Amygdala (tissue), 56 donors: Measurements from ENCODE around the gene RMRP.
A peak's percentile ranks its signal among the peaks of the same experiment; 100 is the strongest.

Source experiments
- DNase-seq, 56 donors: peaks; one replicate each; lab custom pipeline; 2025; lab: John Stamatoyannopoulos, UW

Gene RMRP

DNA sequence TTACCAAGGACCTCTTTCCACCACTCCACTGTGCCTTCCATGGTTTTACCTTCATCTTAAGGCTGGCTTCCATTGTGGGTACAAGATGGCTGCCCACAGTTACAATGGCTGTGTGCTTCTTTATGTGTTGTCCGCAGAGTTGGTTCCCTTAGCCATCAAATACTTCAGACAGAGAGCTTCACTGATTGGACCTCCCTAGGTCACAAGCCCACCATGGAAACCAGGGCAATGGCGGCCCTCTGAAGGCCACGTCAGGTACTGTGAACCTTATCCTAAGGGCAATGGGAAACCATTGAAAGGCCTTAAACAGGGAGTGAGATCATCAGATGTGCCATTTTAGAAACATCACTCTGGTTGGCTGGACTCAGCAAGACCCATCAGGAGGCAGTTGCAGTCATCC is 10.1 kb upstream of the RMRP start:
- no peak for DNase-seq

GRCh38 chr9:35666549-35666948 is 8.7 kb upstream of the RMRP start:
- no peak for DNase-seq

DNA sequence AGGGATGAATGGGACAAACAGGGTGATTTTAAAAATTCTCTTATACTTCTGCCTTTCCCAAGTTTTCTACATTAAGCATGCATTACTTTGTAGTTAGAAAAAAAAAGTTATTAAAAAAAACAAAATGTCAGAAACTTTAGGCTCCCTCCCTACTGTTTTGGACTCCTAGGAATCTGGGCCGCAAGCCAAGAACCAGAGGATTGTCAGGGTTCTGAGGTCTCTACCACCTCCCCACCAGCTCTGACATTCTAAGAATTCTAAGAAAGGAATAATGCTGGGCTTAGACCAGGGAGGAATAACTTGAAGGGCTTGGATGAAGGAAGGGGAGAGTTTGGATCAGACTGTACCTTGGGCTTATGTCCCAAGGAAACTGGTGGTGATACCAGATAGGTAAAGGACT is 8.2 kb upstream of the RMRP start:
- no peak for DNase-seq

- no peak for DNase-seq
Measured at GRCh38 chr9:35665471-35665818, 7.6 kb upstream of the RMRP start.

DNA sequence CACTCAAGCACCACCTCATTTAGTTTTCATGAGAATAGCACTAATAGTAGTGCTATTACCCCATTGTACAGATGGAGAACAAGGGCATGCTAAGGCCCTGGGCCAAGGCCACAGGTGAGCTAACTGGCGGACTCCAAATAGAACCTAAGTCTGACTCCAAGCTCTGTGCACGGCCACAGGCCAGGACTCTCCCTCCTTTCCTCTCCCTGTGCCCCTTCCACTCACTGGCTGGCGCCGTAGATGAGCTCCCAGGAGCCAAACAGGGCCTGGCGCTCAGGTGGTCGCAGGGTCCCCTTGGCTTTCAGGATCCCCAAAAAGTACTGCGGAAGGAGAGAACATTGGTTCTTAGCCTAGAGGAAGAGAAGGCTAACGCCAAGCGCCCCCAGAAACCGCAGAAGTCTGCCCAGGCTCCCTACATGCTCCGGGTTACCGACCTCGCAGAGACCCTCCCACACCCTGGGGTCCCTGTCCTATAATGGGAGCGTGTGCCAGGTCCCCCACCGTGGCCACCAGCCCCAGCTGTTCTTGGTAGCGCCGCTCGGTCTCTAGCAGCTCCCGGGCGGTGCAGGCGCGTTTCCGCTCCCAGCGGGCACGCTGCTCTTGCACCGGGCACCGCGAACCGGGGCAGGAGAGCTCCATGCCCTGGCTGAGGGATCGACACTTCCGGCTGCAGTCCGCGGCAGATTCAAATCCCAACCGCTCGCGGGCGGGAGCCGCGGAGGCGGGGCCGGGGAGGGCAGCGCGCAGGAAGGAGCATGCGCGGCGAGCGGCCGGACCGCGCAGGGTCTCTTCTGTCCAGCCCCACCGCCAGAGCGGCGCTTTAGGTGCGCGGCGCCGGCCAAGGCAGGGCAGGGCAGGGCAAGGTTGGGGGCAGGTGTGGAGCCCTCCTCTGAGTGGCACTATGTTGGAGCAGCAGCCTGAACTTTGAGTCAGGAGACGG is 7.0 kb upstream of the RMRP start, which contains the start of gene ARHGEF39:
ARHGEF39 (minus strand) TSS at position 665 of the 940 bp plus-strand sequence; CDS start at position 639, 26 bp downstream.
- DNase-seq = peak in 46 of 56 donors; percentile 12 to 79 (median 47)

GRCh38 chr9:35662437-35662836 is 4.6 kb upstream of the RMRP start:
- DNase-seq = no peak

DNA sequence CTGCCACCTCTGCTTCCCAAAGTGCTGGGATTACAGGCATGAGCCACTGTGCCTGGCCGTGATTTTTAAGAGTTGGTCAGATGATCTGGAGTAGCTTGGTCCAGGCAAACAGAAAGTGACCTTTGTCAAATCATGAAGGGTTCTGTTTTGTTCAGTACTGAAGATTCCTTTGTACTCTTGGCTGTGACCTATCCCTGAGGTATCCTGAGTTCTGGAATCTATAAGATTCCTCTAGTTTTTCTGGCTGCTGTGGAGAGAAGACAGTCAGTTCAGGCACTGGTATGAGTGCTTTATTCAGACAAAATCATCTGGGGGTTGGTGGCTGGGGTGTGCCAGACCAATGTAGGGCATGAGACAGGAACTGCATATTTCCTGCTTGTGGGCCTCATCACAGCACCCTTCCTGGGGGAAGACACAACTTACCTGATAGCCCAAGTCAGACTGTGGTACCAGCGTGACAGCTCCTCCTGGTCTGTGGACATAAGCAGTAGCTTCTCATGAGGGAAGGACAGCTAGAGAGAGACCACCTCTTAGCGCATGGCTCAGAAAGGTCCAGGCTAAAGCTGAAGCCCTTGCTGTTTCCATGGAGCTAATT is 4.0 kb upstream of the RMRP start:
- DNase-seq = no peak

DNA sequence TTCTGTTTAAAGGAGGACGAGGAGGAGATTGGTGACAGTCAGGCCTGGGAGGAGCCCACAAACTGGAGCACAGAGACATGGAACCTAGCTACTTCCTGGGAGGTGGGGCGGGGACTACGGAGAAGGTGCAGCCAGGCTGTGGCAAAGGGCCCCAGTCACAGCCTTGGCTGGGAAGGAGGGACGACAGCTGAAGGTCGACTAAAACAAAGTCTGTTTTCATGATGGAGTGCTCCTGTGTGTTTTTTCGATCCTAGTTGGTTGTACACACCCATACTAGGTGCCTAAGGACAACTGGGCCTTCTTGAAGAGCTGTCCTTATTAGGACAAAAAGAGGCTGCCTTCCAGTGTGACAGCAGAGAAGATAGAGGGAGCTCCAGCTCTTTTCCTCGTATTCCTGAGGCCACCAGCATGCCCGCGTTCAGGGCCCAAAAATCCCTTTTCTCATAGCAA is 3.2 kb upstream of the RMRP start:
- DNase-seq = peak in 5 of 56 donors; percentile 5 to 32 (median 10)

DNA sequence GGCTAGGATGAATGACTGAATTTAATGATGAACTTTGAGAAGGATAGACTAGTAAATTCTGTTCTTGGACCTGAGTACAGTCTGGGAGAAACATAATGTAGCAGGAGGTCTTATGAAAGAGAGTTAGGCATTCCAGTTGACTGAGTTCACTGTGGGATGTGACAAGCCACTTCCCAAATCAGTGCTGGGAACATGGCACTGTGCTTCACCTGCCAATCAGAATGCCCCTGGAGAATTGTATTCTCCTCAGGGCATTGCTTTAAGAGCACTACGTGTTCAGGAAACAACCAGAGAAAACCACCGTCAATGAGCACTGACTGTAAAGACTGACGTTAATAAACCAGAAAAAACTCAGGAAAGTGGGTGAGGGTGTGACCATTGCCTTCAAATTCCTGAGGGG is 1.5 kb upstream of the RMRP start:
- DNase-seq = no peak

- peak in 4 of 56 donors; percentile 12 to 29 (median 24) for DNase-seq
Measured at GRCh38 chr9:35658968-35659220, 1.1 kb upstream of the RMRP start.

DNA sequence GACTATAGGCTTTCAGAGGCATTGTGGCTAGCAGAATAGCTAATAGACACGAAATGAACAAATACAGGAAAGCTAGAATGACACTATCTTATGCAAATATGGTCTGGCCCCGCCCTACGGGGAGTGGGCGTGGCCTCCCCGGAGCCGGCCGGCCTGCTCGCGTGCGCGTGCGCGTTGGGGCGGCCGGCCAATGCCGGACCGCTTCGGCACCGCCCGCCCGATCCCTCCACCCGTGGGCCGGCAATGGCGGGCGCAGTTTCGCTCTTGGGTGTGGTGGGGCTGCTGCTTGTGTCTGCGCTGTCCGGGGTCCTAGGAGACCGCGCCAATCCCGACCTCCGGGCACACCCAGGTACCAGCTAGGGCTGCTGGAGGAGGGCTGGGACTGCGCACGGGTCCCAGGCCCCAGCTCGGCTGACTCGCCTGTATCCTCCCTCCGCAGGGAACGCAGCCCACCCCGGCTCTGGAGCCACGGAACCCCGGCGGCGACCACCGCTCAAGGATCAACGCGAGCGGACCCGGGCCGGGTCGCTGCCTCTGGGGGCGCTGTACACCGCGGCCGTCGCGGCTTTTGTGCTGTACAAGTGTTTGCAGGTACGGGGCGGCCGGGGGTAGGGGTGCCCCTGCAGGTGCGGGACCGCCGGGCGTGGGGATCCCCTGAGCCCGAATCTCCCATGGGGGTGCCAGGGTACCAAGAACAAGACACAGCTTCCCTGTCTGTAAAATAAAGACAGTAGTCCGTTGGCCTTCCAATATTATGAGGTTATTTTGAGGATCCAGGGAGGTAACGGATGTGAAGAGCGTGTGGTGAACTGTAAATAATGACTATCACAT is 533 bp upstream of the RMRP start, which contains the start of gene CCDC107:
CCDC107 (plus strand) TSS at position 156 of the 831 bp plus-strand sequence; CDS start at position 244, 88 bp downstream.
- DNase-seq = peak; percentile 14 to 91 (median 75)

DNA sequence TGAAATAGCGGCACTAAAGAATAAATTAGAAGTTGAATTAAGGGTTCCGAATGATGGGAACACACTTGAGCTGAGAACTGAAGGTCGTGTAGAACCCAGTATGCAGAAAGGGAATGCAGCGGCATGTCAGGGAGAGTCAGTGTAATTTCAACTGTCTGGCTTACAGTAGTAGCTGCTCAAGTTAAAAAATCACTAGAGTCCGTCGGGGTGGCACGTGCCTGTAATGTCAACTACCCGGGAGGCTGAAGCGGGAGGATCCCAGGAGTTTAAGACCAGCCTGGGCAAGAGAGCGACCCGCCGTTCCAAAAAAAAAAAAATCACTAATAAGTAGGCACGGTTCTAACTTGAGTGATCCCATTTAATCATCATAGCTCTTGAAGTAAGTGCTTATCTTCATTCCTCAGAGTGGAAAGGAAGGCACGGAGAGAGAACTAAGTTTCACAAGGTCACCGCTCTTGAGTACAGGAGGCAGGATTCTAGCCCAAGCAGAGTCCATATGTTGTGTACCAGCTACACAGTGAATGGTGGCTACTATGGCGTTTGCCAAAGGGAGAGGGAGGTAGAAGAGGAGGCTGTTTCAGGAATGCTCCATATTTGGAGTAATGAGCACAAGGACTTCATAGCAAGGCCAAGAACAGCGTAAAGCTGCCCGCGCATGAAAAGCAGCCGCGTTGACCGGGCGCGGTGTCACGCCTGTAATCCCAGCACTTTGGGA is 831 bp downstream of the RMRP start:
- DNase-seq = peak in 6 of 56 donors; percentile 27 to 82 (median 54)

- DNase-seq = no peak
Measured at GRCh38 chr9:35656348-35656747, 1.5 kb downstream of the RMRP start.

- DNase-seq = no peak
Measured at GRCh38 chr9:35653611-35654010, 4.2 kb downstream of the RMRP start.

- DNase-seq = no peak
Measured at GRCh38 chr9:35652829-35653209, 5.0 kb downstream of the RMRP start.

DNA sequence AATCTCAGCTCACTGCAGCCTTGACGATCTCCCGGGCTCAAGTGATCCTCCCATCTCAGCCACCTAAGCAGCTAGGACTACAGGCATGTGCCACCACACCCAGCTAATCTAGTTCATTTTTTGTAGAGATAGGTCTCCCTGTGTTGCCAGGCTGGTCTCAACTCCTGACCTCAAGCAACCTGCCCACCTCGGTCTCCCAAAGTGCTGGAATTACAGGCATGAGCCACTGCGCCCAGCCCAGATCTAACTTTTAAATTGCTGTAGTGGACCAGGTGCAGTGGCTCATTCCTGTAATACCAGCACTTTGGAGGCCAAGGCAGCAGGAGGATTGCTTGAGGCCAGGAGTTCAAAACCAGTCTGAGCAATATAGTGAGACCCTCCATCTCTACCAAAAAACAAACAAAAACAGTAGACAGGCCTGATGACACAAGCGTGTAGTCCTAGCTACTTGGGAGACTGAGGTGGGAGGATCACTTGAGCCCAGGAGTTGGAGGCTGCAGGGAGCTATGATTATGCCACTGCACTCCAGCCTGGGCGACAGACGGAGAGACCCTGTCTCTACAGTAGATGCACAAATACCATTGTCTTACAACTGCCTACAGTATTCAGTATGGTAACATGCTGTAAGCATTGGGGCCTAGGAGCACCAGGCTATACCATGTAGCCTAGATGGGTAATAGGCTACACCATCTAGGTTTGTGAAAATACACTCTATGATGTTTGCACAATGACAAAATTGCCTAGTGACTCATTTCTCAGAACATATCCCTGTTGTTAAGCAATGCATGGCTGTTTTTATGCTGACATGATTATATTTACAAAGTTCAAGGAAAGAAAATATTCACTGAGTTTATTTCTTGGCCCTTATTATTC is 5.6 kb downstream of the RMRP start:
- DNase-seq = no peak

DNA sequence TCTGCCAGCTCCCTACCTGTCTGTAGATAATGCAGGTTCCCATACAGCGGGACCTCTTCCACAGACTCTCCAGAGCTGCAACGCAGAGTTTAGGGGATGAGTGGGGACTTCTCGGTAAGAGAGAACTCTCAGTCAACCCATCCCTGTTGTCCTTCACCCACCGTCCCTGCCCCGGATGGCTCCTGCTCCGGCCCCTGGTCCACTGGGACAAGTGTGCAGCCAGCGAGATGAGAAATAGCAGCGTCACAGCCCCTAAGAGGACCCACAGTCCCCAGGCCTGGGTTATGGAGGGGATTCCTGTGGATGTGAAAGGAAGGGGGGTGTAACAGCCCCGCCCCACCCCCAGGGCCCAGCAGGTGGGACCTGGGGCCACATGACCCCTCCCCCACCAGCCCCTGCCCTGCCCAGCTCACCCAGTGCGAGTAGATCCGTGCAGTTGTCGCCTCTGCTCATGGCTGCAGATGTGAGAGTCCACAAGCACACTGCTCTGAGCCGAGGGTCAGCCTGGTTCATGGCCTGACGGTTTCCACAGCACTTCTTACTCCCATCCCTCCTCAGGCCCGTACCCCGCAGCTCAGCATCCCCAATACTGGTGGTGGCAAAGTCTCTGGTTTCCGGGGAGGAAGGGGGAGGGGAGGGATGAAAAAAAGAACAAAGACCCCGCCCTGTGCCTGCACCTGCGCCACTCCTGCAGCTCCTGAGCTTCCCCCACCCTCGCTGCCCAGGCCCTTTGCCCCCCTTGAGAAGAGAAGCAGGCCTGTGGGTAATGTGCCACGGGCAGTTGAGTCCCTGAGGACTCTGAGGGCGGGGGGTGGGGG is 7.3 kb downstream of the RMRP start, which contains the start of gene SIT1:
SIT1 (minus strand) TSS at position 591 of the 818 bp plus-strand sequence; CDS start at position 513, 78 bp downstream.
- DNase-seq = no peak
